ENCODE data around the gene SCUBE1. TPM values are rescaled to one million over a fixed set of nuclear protein-coding genes. Genes with fewer than 3 reads are reported as not detected.

SCUBE1 gene
- total and polyA plus RNA-seq, 2 of the 4 experiments (the other 2 are of a cell fraction): not detected

- Histone ChIP-seq H3K23ac (ENCODE audit: low read depth, low read length) (no peak overlapping the region), H4K20me1 (ENCODE audit: insufficient read depth, low read length) (peaks cover 56% of the 10 kb centered on the region), H4K5ac (ENCODE audit: low read depth, low read length) (no peak overlapping the region), H3K9me3 (ENCODE audit: control insufficient read depth, insufficient read depth, low read length) (no peaks in the 10 kb centered on the region), H3K4ac (ENCODE audit: low read depth, low read length) (no peak overlapping the region), H2BK5ac (ENCODE audit: low read depth, low read length, poor library complexity, severe bottlenecking) (no peak overlapping the region), H2AFZ (replicated peaks; ENCODE audit: low read length, poor library complexity) (no peak overlapping the region), H2BK20ac (ENCODE audit: low read depth, low read length) (no peak overlapping the region), H3K4me2 (ENCODE audit: low read depth, low read length) (no peak overlapping the region), H3K9me1 (ENCODE audit: insufficient read depth, low read length) (peaks cover 7% of the 10 kb centered on the region), H3K4me1 (ENCODE audit: control insufficient read depth, insufficient read depth, low read length) (peaks cover 11% of the 10 kb centered on the region), H2BK15ac (ENCODE audit: low read depth, low read length) (no peak overlapping the region), H3K36me3 (ENCODE audit: control insufficient read depth, insufficient read depth, low read length) (peaks cover 15% of the 10 kb centered on the region; the same call in 1 of the 2 replicates), H3K27me3 (ENCODE audit: control insufficient read depth, insufficient read depth, low read length) (no peaks in the 10 kb centered on the region), H3K9ac (ENCODE audit: low read depth, low read length) (no peak overlapping the region), H3K27ac (ENCODE audit: insufficient read depth, low read length) (no peak overlapping the region), H3K79me1 (ENCODE audit: low read depth in 1 of 2, low read length in 2 of 2) (peaks cover 20 to 77% of the 10 kb centered on the region in 2 experiments), H4K8ac (ENCODE audit: low read depth in 2 of 2, low read length in 2 of 2) (no peak overlapping the region), H2AK5ac (ENCODE audit: low read depth, low read length) (no peak overlapping the region), H2AK9ac (replicated peaks; ENCODE audit: low read depth, low read length, poor library complexity) (peak overlapping the region; percentile 20), H3K14ac (replicated peaks; ENCODE audit: low read depth, low read length) (no peak overlapping the region), H2BK120ac (ENCODE audit: low read depth, low read length) (no peak overlapping the region), H3K4me3 (ENCODE audit: insufficient read depth, low read depth, low read length) (no peak overlapping the region), H3K56ac (ENCODE audit: extremely low read depth, insufficient read depth, low read length) (no peak overlapping the region), H3K18ac (ENCODE audit: low read depth, low read length) (no peak overlapping the region), H4K91ac (ENCODE audit: insufficient read depth, low read depth, low read length) (no peak overlapping the region)
- no peak for DNase-seq
- CTCF ChIA-PET: interaction anchor here (0.6 kb wide), 1 partner anchor 31 kb away, joined by 4 read pairs; no protein-coding TSS in a partner anchor
- POLR2A ChIA-PET (ENCODE audit: unreplicated experiment): interaction anchor here (0.5 kb wide), 1 partner anchor 519 kb away, joined by 6 read pairs; no protein-coding TSS in a partner anchor
- BruUV-seq (replicated peaks): no TSS peak
- intact Hi-C loops (cut with micrococcal nuclease): no loop called here
- peak; percentile 29; the same call in 1 of the 2 replicates for TF ChIP-seq CEBPB (IDR thresholded peaks at IDR 0.05; ENCODE audit: low read depth, low read length)
- TF ChIP-seq USF2 (IDR thresholded peaks at IDR 0.05; ENCODE audit: low read depth, low read length): no peak
- in situ Hi-C loops (cut with MboI; ENCODE audit: low sequenced_read_pairs): no loop called here
- 89% methylated on average over 6 of the region's 12 CpGs; no CpG with 5 or more reads in 1 of the 2 experiments for WGBS, 2 experiments (ENCODE audit: extremely low coverage in 2 of 2, insufficient read length in 1 of 2)
- dilution Hi-C loops (cut with HindIII; ENCODE audit: low sequenced_read_pairs, unreplicated experiment): no loop called here
- ATAC-seq (ENCODE audit: low read depth): no peak
Observed at GRCh38 chr22:43156413-43156812, 186.8 kb downstream of the SCUBE1 start.

Measured in IMR-90 (cell line).